ENCODE measurements around the gene WDR54.

Gene WDR54

GRCh38 chr2:74450570-74451190, 29.1 kb downstream of the WDR54 start:
- TF ChIP-seq EZH2 (IDR thresholded peaks at IDR 0.05; ENCODE audit: borderline replicate concordance, low read depth, low read length, severe bottlenecking) (no peak), CTCF (IDR thresholded peaks at IDR 0.05; ENCODE audit: borderline replicate concordance, extremely low read depth, low read length, poor library complexity, severe bottlenecking) (no peak)
- H3K4me3 ChIP-seq (ENCODE audit: low read depth in 1 of 2, low read length in 2 of 2), result no peak overlapping the region
- peaks cover 32% of the 10 kb centered on the region for H3K4me1 ChIP-seq (ENCODE audit: insufficient read depth, low read length)
- H3K9ac ChIP-seq (ENCODE audit: low read depth, low read length), result no peak overlapping the region
- DNase-seq (no peak), ATAC-seq (ENCODE audit: insufficient read depth, low read depth) (no peak)
- no peaks in the 10 kb centered on the region for H4K20me1 ChIP-seq (ENCODE audit: insufficient read depth, low read length)
- H3K79me2 ChIP-seq (ENCODE audit: insufficient read depth, low read length), result peaks cover 7% of the 10 kb centered on the region
- no peaks in the 10 kb centered on the region for H3K36me3 ChIP-seq (ENCODE audit: insufficient read depth, low read length)
- no peaks in the 10 kb centered on the region for H3K9me3 ChIP-seq (ENCODE audit: insufficient read depth, low read length, severe bottlenecking)
- H3K27me3 ChIP-seq (ENCODE audit: insufficient read depth, low read length, poor library complexity), result no peaks in the 10 kb centered on the region
- no peak overlapping the region for H3K4me2 ChIP-seq (ENCODE audit: insufficient read depth, low read length)
- no peak overlapping the region for H3K27ac ChIP-seq (ENCODE audit: low read length)
- no peak overlapping the region for H2AFZ ChIP-seq (ENCODE audit: low read depth, low read length)

GRCh38 chr2:74454654-74455511, 33.4 kb downstream of the WDR54 start, which contains the start of gene INO80B:
Gene INO80B (plus strand): TSS chr2:74455087. CDS start chr2:74455117, 30 bp downstream.
- Histone ChIP-seq H3K27me3 (ENCODE audit: insufficient read depth, low read length, poor library complexity) (no peaks in the 10 kb centered on the region), H3K79me2 (ENCODE audit: insufficient read depth, low read length) (peaks cover 35% of the 10 kb centered on the region), H2AFZ (ENCODE audit: low read depth, low read length) (peak within 1 kb of the TSS; percentile 87), H3K4me3 (ENCODE audit: low read depth in 1 of 2, low read length in 2 of 2) (peak within 1 kb of the TSS; percentile 54 to 77), H3K27ac (ENCODE audit: low read length) (peak within 1 kb of the TSS; percentile 81), H3K4me1 (ENCODE audit: insufficient read depth, low read length) (peaks cover 62% of the 10 kb centered on the region), H3K4me2 (ENCODE audit: insufficient read depth, low read length) (peak within 1 kb of the TSS; percentile 95), H4K20me1 (ENCODE audit: insufficient read depth, low read length) (no peaks in the 10 kb centered on the region), H3K36me3 (ENCODE audit: insufficient read depth, low read length) (peaks cover 4% of the 10 kb centered on the region; the same call in 1 of the 2 replicates), H3K9me3 (ENCODE audit: insufficient read depth, low read length, severe bottlenecking) (no peaks in the 10 kb centered on the region), H3K9ac (ENCODE audit: low read depth, low read length) (peak within 1 kb of the TSS; percentile 59)
- peak; percentile 96 for DNase-seq
- TF ChIP-seq EZH2 (IDR thresholded peaks at IDR 0.05; ENCODE audit: borderline replicate concordance, low read depth, low read length, severe bottlenecking), result no peak
- peak; percentile 37 for ATAC-seq (ENCODE audit: insufficient read depth, low read depth)

- Histone ChIP-seq H2AFZ (ENCODE audit: low read depth, low read length) (peak overlapping the region; percentile 63), H3K27ac (ENCODE audit: low read length) (peak overlapping the region; percentile 86), H3K9ac (ENCODE audit: low read depth, low read length) (peak overlapping the region; percentile 78)
Observed at GRCh38 chr2:74457129-74457548, 35.6 kb downstream of the WDR54 start.

More at GRCh38 chr2:74457129-74457548, 35.6 kb downstream of the WDR54 start:
- ATAC-seq (ENCODE audit: insufficient read depth, low read depth), result peak; percentile 11
- Histone ChIP-seq H3K9me3 (ENCODE audit: insufficient read depth, low read length, severe bottlenecking) (no peaks in the 10 kb centered on the region), H3K79me2 (ENCODE audit: insufficient read depth, low read length) (peaks cover 35% of the 10 kb centered on the region), H4K20me1 (ENCODE audit: insufficient read depth, low read length) (no peaks in the 10 kb centered on the region; the same call in 1 of the 2 replicates), H3K4me1 (ENCODE audit: insufficient read depth, low read length) (peaks cover 60% of the 10 kb centered on the region), H3K4me3 (ENCODE audit: low read depth in 1 of 2, low read length in 2 of 2) (peak overlapping the region; percentile 38 to 77; a peak in 3 of 4 replicates), H3K27me3 (ENCODE audit: insufficient read depth, low read length, poor library complexity) (no peaks in the 10 kb centered on the region), H3K4me2 (ENCODE audit: insufficient read depth, low read length) (peak overlapping the region; percentile 95), H3K36me3 (ENCODE audit: insufficient read depth, low read length) (peaks cover 20% of the 10 kb centered on the region)
- TF ChIP-seq EZH2 (IDR thresholded peaks at IDR 0.05; ENCODE audit: borderline replicate concordance, low read depth, low read length, severe bottlenecking) (no peak), CTCF (IDR thresholded peaks at IDR 0.05; ENCODE audit: borderline replicate concordance, extremely low read depth, low read length, poor library complexity, severe bottlenecking) (peak; percentile 1)
- no peak for DNase-seq

All from DND-41 (cell line).